H1 (cell line): ENCODE results near the gene UBXN11. TPM values are rescaled to one million over a fixed set of nuclear protein-coding genes. Genes with fewer than 3 reads are reported as not detected.

Experiments used
- CTCF ChIA-PET: fragments of 300-600 bp; sonication (Branson Sonifier 250); formaldehyde crosslinking; loops from one replicate; lab custom pipeline; 2021; ENCODE audit not compliant: partially characterized antibody; lab: Charles Lee
- POLR2A ChIA-PET: fragments of 300-600 bp; sonication (Branson Sonifier 250); formaldehyde crosslinking; loops from one replicate; lab custom pipeline; 2021; ENCODE audit warnings: inconsistent platforms; ENCODE audit not compliant: partially characterized antibody; lab: Charles Lee
- DNase-seq, 2 experiments: peaks; one replicate each; pipeline versions ENCODE4 v3.0.0 to v3.0.0-alpha.2; 2010 to 2022; ENCODE audit warnings: low spot score in 2 of 2, low read depth in 1 of 2, mixed read lengths in 1 of 2
- FAIRE-seq: peaks from 2 replicates; lab custom pipeline; 2011; peaks lifted over from hg19 to GRCh38; lab: Jason Lieb, UNC
- H2AFZ ChIP-seq: 2 replicates; pipeline ENCODE4 v1.8.1; 2012; ENCODE audit warnings: low read length, inconsistent platforms
- H2AK5ac ChIP-seq: 2 replicates; pipeline ENCODE4 v1.6.1; 2013; ENCODE audit warnings: low read depth, low read length
- H2BK120ac ChIP-seq: replicated peaks from 2 replicates; pipeline ENCODE3; 2013; ENCODE audit warnings: low read depth, low read length, inconsistent platforms
- H2BK12ac ChIP-seq: 2 replicates; pipeline ENCODE4 v1.6.1; 2013; ENCODE audit warnings: low read depth, low read length
- H2BK15ac ChIP-seq: 2 replicates; pipeline ENCODE4 v1.6.1; 2013; ENCODE audit warnings: low read length
- H2BK20ac ChIP-seq: 2 replicates; pipeline ENCODE4 v1.6.1; 2013; ENCODE audit warnings: low read length
- H2BK5ac ChIP-seq: 2 replicates; pipeline ENCODE4 v1.6.1; 2013; ENCODE audit warnings: low read depth, low read length
- H3K14ac ChIP-seq: 2 replicates; pipeline ENCODE4 v1.6.1; 2013; ENCODE audit warnings: inconsistent platforms; ENCODE audit not compliant: insufficient read length
- H3K18ac ChIP-seq: 2 replicates; pipeline ENCODE4 v1.6.1; 2013; ENCODE audit warnings: low read length; ENCODE audit errors: extremely low read depth
- H3K23ac ChIP-seq: 2 replicates; pipeline ENCODE4 v1.6.1; 2013; ENCODE audit warnings: inconsistent platforms; ENCODE audit not compliant: insufficient read length
- H3K23me2 ChIP-seq: 2 replicates; pipeline ENCODE4 v1.6.1; 2013; ENCODE audit warnings: low read depth, low read length
- H3K27ac ChIP-seq: 2 replicates; pipeline ENCODE4 v1.6.1; 2011; ENCODE audit warnings: low read depth, low read length, inconsistent platforms
- H3K27me3 ChIP-seq, 4 experiments: replicated peaks in 1 of 4; 1 replicate in 1 of 4; 2 replicates in 3 of 4; pipeline versions ENCODE4 v1.6.1 to v1.8.1; 2011 to 2013; ENCODE audit warnings: low read length in 3 of 4, mild to moderate bottlenecking in 3 of 4, inconsistent platforms in 2 of 4, mixed read lengths in 2 of 4, moderate library complexity in 1 of 4; ENCODE audit not compliant: control insufficient read depth in 3 of 4, insufficient read depth in 3 of 4; ENCODE audit errors: extremely low read depth in 1 of 4
- H3K36me3 ChIP-seq, 4 experiments: 2 replicates each; pipeline versions ENCODE4 v1.6.1 to v1.8.1; 2011 to 2013; ENCODE audit warnings: mild to moderate bottlenecking in 4 of 4, low read length in 3 of 4, moderate library complexity in 2 of 4, control low read depth in 1 of 4, inconsistent platforms in 1 of 4; ENCODE audit not compliant: insufficient read depth in 4 of 4, control insufficient read depth in 2 of 4
- H3K4ac ChIP-seq: replicated peaks from 2 replicates; pipeline ENCODE3; 2013; ENCODE audit warnings: low read length, low read depth, mixed read lengths, inconsistent platforms; ENCODE audit not compliant: insufficient read length
- H3K4me1 ChIP-seq, 4 experiments: replicated peaks in 1 of 4; 1 replicate in 1 of 4; 2 replicates in 3 of 4; pipeline versions ENCODE4 v1.6.1 to v1.8.1; 2011 to 2013; ENCODE audit warnings: low read length in 3 of 4, inconsistent platforms in 2 of 4, mixed read lengths in 1 of 4; ENCODE audit not compliant: insufficient read depth in 4 of 4, control insufficient read depth in 3 of 4
- H3K4me2 ChIP-seq, 2 experiments: 2 replicates each; pipeline versions ENCODE4 v1.6.1 to v1.8.1; 2011 to 2013; ENCODE audit warnings: low read depth in 2 of 2, low read length in 2 of 2, control low read depth in 1 of 2, inconsistent platforms in 1 of 2, mild to moderate bottlenecking in 1 of 2; ENCODE audit not compliant: insufficient read depth in 1 of 2
- H3K4me3 ChIP-seq, 4 experiments: fragments of 200-600, 300-600 bp in 1 of 4; sonication (generic), shearing (Covaris generic), sonication (Bioruptor Twin) in 1 of 4; 2 replicates each; pipeline versions ENCODE4 v1.5.1 to v1.8.1; 2011 to 2016; ENCODE audit warnings: low read length in 4 of 4, low read depth in 3 of 4, control low read depth in 2 of 4, inconsistent platforms in 2 of 4, mild to moderate bottlenecking in 2 of 4, mixed read lengths in 1 of 4, moderate library complexity in 1 of 4; ENCODE audit not compliant: insufficient read depth in 2 of 4; ENCODE audit errors: extremely low read depth in 1 of 4
- H3K56ac ChIP-seq: replicated peaks from 2 replicates; pipeline ENCODE3; 2013; ENCODE audit warnings: low read depth, mild to moderate bottlenecking, mixed read lengths, low read length, inconsistent platforms; ENCODE audit not compliant: insufficient read length
- H3K79me1 ChIP-seq: 2 replicates; pipeline ENCODE4 v1.6.1; 2013; ENCODE audit warnings: low read depth, low read length, control low read depth
- H3K79me2 ChIP-seq, 2 experiments: 2 replicates each; pipeline versions ENCODE4 v1.6.1 to v1.8.1; 2012 to 2013; ENCODE audit warnings: low read length in 2 of 2, mild to moderate bottlenecking in 2 of 2, inconsistent platforms in 1 of 2; ENCODE audit not compliant: insufficient read depth in 2 of 2, control insufficient read depth in 1 of 2
- H3K9ac ChIP-seq, 4 experiments: replicated peaks in 1 of 4; 1 replicate in 1 of 4; 2 replicates in 3 of 4; pipeline versions ENCODE4 v1.6.1 to v1.8.1; 2011 to 2013; ENCODE audit warnings: low read depth in 3 of 4, low read length in 3 of 4, control low read depth in 2 of 4, mild to moderate bottlenecking in 2 of 4, moderate library complexity in 2 of 4, inconsistent platforms in 1 of 4; ENCODE audit errors: extremely low read depth in 1 of 4
- H3K9me3 ChIP-seq, 2 experiments: 2 replicates each; pipeline versions ENCODE4 v1.6.1 to v1.8.1; 2012 to 2013; ENCODE audit warnings: mild to moderate bottlenecking in 2 of 2, moderate library complexity in 2 of 2, control low read depth in 1 of 2, inconsistent platforms in 1 of 2, low read depth in 1 of 2, low read length in 1 of 2, mixed read lengths in 1 of 2; ENCODE audit not compliant: insufficient read depth in 2 of 2
- H4K20me1 ChIP-seq, 2 experiments: replicated peaks in 1 of 2; 2 replicates each; pipeline versions ENCODE3 to v1.8.1; 2011 to 2013; ENCODE audit warnings: inconsistent platforms in 2 of 2, low read length in 2 of 2, mild to moderate bottlenecking in 1 of 2; ENCODE audit not compliant: insufficient read depth in 2 of 2, control insufficient read depth in 1 of 2
- H4K5ac ChIP-seq: 2 replicates; pipeline ENCODE4 v1.6.1; 2013; ENCODE audit warnings: low read length, low read depth, mixed read lengths, inconsistent platforms; ENCODE audit not compliant: insufficient read length
- H4K8ac ChIP-seq: 2 replicates; pipeline ENCODE4 v1.8.0; 2013; ENCODE audit warnings: mild to moderate bottlenecking, moderate library complexity, low read length, inconsistent platforms; ENCODE audit not compliant: insufficient read depth; ENCODE audit errors: extremely low read depth
- H4K91ac ChIP-seq: replicated peaks from 2 replicates; pipeline ENCODE3; 2013; ENCODE audit warnings: low read length, mixed read lengths, inconsistent platforms; ENCODE audit not compliant: insufficient read length
- ATF2 ChIP-seq: IDR thresholded peaks from 2 replicates; pipeline ENCODE4 v1.6.1; 2012; ENCODE audit warnings: low read length, inconsistent platforms
- CEBPB ChIP-seq: IDR thresholded peaks from 2 replicates; pipeline ENCODE4 v1.6.1; 2012; ENCODE audit warnings: low read depth, low read length
- KDM1A ChIP-seq: fragments of 200-600, 300-600 bp; sonication (generic); IDR thresholded peaks from 2 replicates; pipeline ENCODE4 v1.7.1; 2016; ENCODE audit warnings: mild to moderate bottlenecking, low read length, borderline replicate concordance
- NANOG ChIP-seq: IDR thresholded peaks from 2 replicates; pipeline ENCODE4 v1.6.1; 2011; ENCODE audit warnings: low read length, low read depth, mild to moderate bottlenecking, inconsistent platforms; ENCODE audit not compliant: insufficient read depth, poor library complexity, severe bottlenecking
- RBBP5 ChIP-seq: IDR thresholded peaks from 2 replicates; pipeline ENCODE4 v1.7.1; 2012; ENCODE audit warnings: low read depth, mild to moderate bottlenecking, inconsistent platforms, low read length, moderate library complexity, borderline replicate concordance
- SP2 ChIP-seq: IDR thresholded peaks from 2 replicates; pipeline ENCODE4 v1.6.1; 2012; ENCODE audit warnings: mild to moderate bottlenecking, low read length, inconsistent platforms
- TBP ChIP-seq: IDR thresholded peaks from 2 replicates; pipeline ENCODE4 v1.6.1; 2011; ENCODE audit warnings: low read depth, low read length, improper control_type of control experiment
- WGBS, 2 experiments: shearing (Covaris generic) in 1 of 2; methylation state at CpG; one replicate each; pipeline versions ENCODE4 v1.1.6 to v1.1.7; 2013 to 2015; ENCODE audit warnings: low lambda C conversion rate in 2 of 2, mixed read lengths in 2 of 2, inconsistent platforms in 1 of 2, low coverage in 1 of 2, missing lambda C conversion rate in 1 of 2; ENCODE audit not compliant: insufficient replicate concordance in 2 of 2, insufficient coverage in 1 of 2, insufficient read length in 1 of 2; ENCODE audit errors: extremely low coverage in 1 of 2, missing lambda C conversion rate in 1 of 2; 5-methylcytosine and 5-hydroxymethylcytosine counted together
- polyA plus RNA-seq, 7 experiments: library from polyadenylated mRNA; depleted of rRNA in 3 of 7; stranded (reverse) in 5 of 7; unstranded in 2 of 7; fragments of >200 nt in 5 of 7; fragments of 200-250 nt in 2 of 7; gene quantifications; 1 replicate in 5 of 7; 2 replicates in 1 of 7; 4 replicates in 1 of 7; pipeline versions ENCODE4 v1.2.1 to v1.2.3, GENCODE V29; 2011 to 2013; ENCODE audit warnings: missing spikeins in 2 of 7, mixed read lengths in 2 of 7
- total RNA-seq: library from RNA; stranded (reverse); fragmentation: NEBNext Ultra II Directional; extraction: Animal tissue kit (Norgen Biotek cat#: 25700); gene quantifications from 2 replicates; pipeline ENCODE4 v1.2.1, GENCODE V29; 2021
- TF ChIP-seq, protein P1 (sequence below), 3 experiments: IDR thresholded peaks; 1 replicate in 2 of 3; 2 replicates in 1 of 3; pipeline versions ENCODE4 v1.5.1 to v1.6.1; 2011; ENCODE audit warnings: low read length in 3 of 3, mild to moderate bottlenecking in 3 of 3, inconsistent platforms in 2 of 3, low read depth in 1 of 3, moderate library complexity in 1 of 3; ENCODE audit not compliant: insufficient read depth in 1 of 3; ENCODE audit errors: control extremely low read depth in 1 of 3

The UBXN11 gene
- total and polyA plus RNA-seq, 2 of the 8 experiments (the other 6 are each of a cell fraction or from before 2014, with no cell fraction given): 6.3 to 10.4 TPM

- H3K36me3 ChIP-seq: no peaks in the 10 kb centered on the region
- ChIA-PET CTCF (interaction anchor here (0.9 to 5.2 kb wide), 7 partner anchors 9 to 68 kb away, joined by 3 to 25 read pairs (median 8); no protein-coding TSS in a partner anchor), POLR2A (interaction anchor here (0.8 to 3.3 kb wide), 7 partner anchors 8 to 70 kb away, joined by 3 to 16 read pairs (median 6); partner anchors contain the start of gene LIN28A)
- H4K8ac ChIP-seq: no peak overlapping the region
- no peak overlapping the region for H2BK5ac ChIP-seq
- H2BK15ac ChIP-seq: no peak overlapping the region
- FAIRE-seq (no peak), DNase-seq (no peak)
- peaks cover 2% of the 10 kb centered on the region; the same call in 1 of the 2 replicates for H3K79me1 ChIP-seq
- no peak overlapping the region for H2BK20ac ChIP-seq
- no peak overlapping the region for H3K4me3 ChIP-seq
- H4K5ac ChIP-seq: no peak overlapping the region
- H3K27me3 ChIP-seq: no peaks in the 10 kb centered on the region
- no peak overlapping the region for H4K91ac ChIP-seq
- H3K56ac ChIP-seq: no peak overlapping the region
- H3K79me2 ChIP-seq: no peaks in the 10 kb centered on the region
- no peak overlapping the region for H3K4ac ChIP-seq
- peak overlapping the region; percentile 11; the same call in 1 of the 2 replicates for H2BK12ac ChIP-seq
- TF ChIP-seq TBP (no peak), RBBP5 (no peak), CEBPB (no peak), ATF2 (no peak), KDM1A (peak; percentile 78; the same call in 1 of the 2 replicates), NANOG (no peak), SP2 (no peak)
- TF ChIP-seq, protein P1, sequence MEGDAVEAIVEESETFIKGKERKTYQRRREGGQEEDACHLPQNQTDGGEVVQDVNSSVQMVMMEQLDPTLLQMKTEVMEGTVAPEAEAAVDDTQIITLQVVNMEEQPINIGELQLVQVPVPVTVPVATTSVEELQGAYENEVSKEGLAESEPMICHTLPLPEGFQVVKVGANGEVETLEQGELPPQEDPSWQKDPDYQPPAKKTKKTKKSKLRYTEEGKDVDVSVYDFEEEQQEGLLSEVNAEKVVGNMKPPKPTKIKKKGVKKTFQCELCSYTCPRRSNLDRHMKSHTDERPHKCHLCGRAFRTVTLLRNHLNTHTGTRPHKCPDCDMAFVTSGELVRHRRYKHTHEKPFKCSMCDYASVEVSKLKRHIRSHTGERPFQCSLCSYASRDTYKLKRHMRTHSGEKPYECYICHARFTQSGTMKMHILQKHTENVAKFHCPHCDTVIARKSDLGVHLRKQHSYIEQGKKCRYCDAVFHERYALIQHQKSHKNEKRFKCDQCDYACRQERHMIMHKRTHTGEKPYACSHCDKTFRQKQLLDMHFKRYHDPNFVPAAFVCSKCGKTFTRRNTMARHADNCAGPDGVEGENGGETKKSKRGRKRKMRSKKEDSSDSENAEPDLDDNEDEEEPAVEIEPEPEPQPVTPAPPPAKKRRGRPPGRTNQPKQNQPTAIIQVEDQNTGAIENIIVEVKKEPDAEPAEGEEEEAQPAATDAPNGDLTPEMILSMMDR (IDR thresholded peaks at IDR 0.05; ENCODE audit: control extremely low read depth in 1 of 3, insufficient read depth in 1 of 3, low read depth in 1 of 3, low read length in 3 of 3): no peak
- no peaks in the 10 kb centered on the region for H3K9me3 ChIP-seq
- H3K23me2 ChIP-seq: no peaks in the 10 kb centered on the region
- no peak overlapping the region for H2BK120ac ChIP-seq
- WGBS, 2 experiments: 93% methylated on average over 4 of the region's 4 CpGs; no CpG with 5 or more reads in 1 of the 2 experiments
- no peak overlapping the region for H3K9ac ChIP-seq
- H4K20me1 ChIP-seq: peaks cover 0 to 1% of the 10 kb centered on the region in 2 experiments
- H3K23ac ChIP-seq: no peak overlapping the region
- H3K18ac ChIP-seq: no peak overlapping the region
- H2AFZ ChIP-seq: no peak overlapping the region
- H3K4me1 ChIP-seq: peaks cover 7 to 34% (median 14%) of the 10 kb centered on the region in 4 experiments
- H3K27ac ChIP-seq: no peak overlapping the region
- H3K4me2 ChIP-seq: no peak overlapping the region
- H2AK5ac ChIP-seq: no peak overlapping the region
- H3K14ac ChIP-seq: no peak overlapping the region
These were observed 46.9 kb upstream of the UBXN11 start for GRCh38 chr1:26353210-26353859.
